Mesothelial cell of epicardium (in vitro differentiated cells): ENCODE data around the gene URB1. TPM values are rescaled to one million over a fixed set of nuclear protein-coding genes. Genes with fewer than 3 reads are reported as not detected.

Experiments
- DNase-seq, 2 experiments: peaks; one replicate each; pipeline ENCODE4 v3.0.0; 2021; ENCODE audit warnings: low spot score in 2 of 2; ENCODE audit not compliant: unreplicated experiment in 2 of 2
- H3K27ac Mint-ChIP-seq: 2 replicates; pipeline ENCODE4 v1.8.0; 2021; ENCODE audit warnings: mixed read lengths
- H3K27me3 Mint-ChIP-seq: 2 replicates; pipeline ENCODE4 v1.8.0; 2021; ENCODE audit warnings: low read depth, mixed read lengths
- H3K36me3 Mint-ChIP-seq: 2 replicates; pipeline ENCODE4 v1.8.0; 2021; ENCODE audit warnings: mixed read lengths
- H3K4me1 Mint-ChIP-seq: 2 replicates; pipeline ENCODE4 v1.8.0; 2021; ENCODE audit warnings: mixed read lengths
- H3K4me3 Mint-ChIP-seq: 2 replicates; pipeline ENCODE4 v1.8.0; 2021; ENCODE audit warnings: mild to moderate bottlenecking, moderate library complexity, mixed read lengths
- H3K9me3 Mint-ChIP-seq: 2 replicates; pipeline ENCODE4 v1.8.0; 2021; ENCODE audit warnings: mixed read lengths
- CTCF ChIP-seq: fragments of 200-600 bp; sonication (generic); IDR thresholded peaks from one replicate; pipeline ENCODE4 v1.5.0; 2021; ENCODE audit warnings: antibody characterized with exemption; ENCODE audit not compliant: unreplicated experiment
- total RNA-seq: library from RNA; stranded (reverse); gene quantifications from 3 replicates; pipeline ENCODE4 v1.2.1, GENCODE V29; 2021

The URB1 gene
- total RNA-seq, 1 donor from 2014 or later: 21.8 TPM

DNA sequence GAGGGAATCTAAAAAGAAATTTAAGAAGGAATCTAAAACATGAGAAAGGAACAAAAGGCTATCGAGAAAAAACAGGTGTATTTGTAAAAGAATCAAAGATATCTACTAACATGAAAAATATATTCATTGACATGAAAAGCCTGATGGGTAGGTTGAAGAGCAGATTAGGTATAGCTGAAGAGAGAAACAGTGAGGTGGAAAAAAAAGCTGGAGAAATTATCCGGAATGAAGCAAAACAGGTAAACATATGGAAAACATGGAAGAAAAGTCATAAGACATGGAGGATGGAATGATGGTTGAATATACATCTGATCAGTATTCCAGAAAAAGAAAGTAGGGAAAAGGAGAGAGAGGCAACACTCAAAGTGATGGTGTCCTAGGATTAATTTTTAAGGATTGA is 29.3 kb upstream of the URB1 start:
- no peak overlapping the region for H3K27ac Mint-ChIP-seq
- H3K9me3 Mint-ChIP-seq: peaks cover 9% of the 10 kb centered on the region
- H3K27me3 Mint-ChIP-seq: peaks cover 45% of the 10 kb centered on the region
- H3K36me3 Mint-ChIP-seq: peaks cover 6% of the 10 kb centered on the region
- no peak for TF ChIP-seq CTCF
- no peak overlapping the region for H3K4me3 Mint-ChIP-seq
- DNase-seq: no peak
- H3K4me1 Mint-ChIP-seq: peaks cover 28% of the 10 kb centered on the region

GRCh38 chr21:32418146-32418545 is 25.3 kb upstream of the URB1 start:
- no peak for DNase-seq
- H3K27ac Mint-ChIP-seq: no peak overlapping the region
- H3K36me3 Mint-ChIP-seq: peaks cover 5% of the 10 kb centered on the region
- peaks cover 8% of the 10 kb centered on the region for H3K9me3 Mint-ChIP-seq
- peaks cover 14% of the 10 kb centered on the region for H3K4me1 Mint-ChIP-seq
- no peak for TF ChIP-seq CTCF
- H3K27me3 Mint-ChIP-seq: peaks cover 70% of the 10 kb centered on the region
- no peak overlapping the region for H3K4me3 Mint-ChIP-seq

DNA sequence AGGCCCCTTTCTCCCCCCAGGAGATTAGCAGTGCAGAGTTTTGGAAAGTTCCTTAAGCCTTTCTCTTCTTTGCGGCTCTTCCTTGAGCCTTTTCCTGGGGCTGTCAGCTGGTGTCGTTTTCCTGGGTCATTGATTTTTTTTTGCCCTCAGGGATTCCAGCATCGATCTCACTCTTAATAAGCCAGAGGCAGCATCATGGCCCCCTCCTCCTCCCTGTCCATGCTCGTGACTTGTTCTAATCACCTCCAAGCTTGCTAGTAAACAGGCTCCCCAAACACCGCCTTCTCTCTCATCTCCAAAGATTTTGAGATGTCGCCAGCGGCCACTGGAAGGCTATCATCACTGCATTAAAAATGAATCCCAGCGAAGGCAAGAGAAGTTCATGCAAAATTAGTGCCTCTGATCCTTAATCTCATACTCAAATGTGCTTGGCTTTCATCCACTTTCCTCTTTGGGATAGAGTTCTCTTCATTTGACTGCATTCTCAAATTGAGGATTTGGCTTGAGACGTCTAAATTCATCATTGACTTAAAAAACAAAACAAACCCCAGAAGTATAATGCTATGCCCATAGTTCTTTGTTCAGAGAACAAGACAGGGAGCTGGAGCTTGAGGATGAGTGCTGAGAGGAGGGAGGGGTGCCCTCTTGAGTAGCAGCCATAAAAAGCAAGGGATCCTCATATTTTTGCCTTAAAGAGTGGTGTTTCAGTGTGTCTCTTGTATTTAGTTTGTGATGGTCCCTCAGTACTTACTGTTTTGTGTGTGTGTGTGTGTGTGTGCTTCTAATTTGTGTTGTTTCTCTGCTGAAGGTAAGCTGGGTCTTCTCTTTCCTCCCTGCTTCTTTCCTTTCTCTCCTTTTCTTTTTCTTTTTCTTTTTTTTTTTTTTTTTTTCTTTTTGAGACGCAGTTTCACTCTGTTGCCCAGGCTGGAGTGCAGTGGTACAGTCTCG is 22.9 kb upstream of the URB1 start:
- H3K27ac Mint-ChIP-seq: peak overlapping the region; percentile 74
- H3K9me3 Mint-ChIP-seq: no peaks in the 10 kb centered on the region
- no peak for TF ChIP-seq CTCF
- H3K27me3 Mint-ChIP-seq: peaks cover 78% of the 10 kb centered on the region
- peaks cover 26% of the 10 kb centered on the region for H3K4me1 Mint-ChIP-seq
- H3K36me3 Mint-ChIP-seq: no peaks in the 10 kb centered on the region
- H3K4me3 Mint-ChIP-seq: no peak overlapping the region
- no peak for DNase-seq

GRCh38 chr21:32414579-32415358 is 22.0 kb upstream of the URB1 start:
- no peak for TF ChIP-seq CTCF
- no peak overlapping the region for H3K27ac Mint-ChIP-seq
- H3K27me3 Mint-ChIP-seq: peaks cover 83% of the 10 kb centered on the region
- no peak for DNase-seq
- H3K36me3 Mint-ChIP-seq: no peaks in the 10 kb centered on the region
- peaks cover 26% of the 10 kb centered on the region for H3K4me1 Mint-ChIP-seq
- no peaks in the 10 kb centered on the region for H3K9me3 Mint-ChIP-seq
- no peak overlapping the region for H3K4me3 Mint-ChIP-seq

GRCh38 chr21:32413697-32414578 is 21.1 kb upstream of the URB1 start:
- H3K27me3 Mint-ChIP-seq: peaks cover 87% of the 10 kb centered on the region
- peaks cover 26% of the 10 kb centered on the region for H3K4me1 Mint-ChIP-seq
- no peaks in the 10 kb centered on the region for H3K9me3 Mint-ChIP-seq
- H3K4me3 Mint-ChIP-seq: peak overlapping the region; percentile 76
- no peak for TF ChIP-seq CTCF
- H3K27ac Mint-ChIP-seq: peak overlapping the region; percentile 57
- DNase-seq: no peak
- H3K36me3 Mint-ChIP-seq: no peaks in the 10 kb centered on the region
